IMR-90 (cell line): ENCODE measurements around the gene THEMIS2.

ENCODE experiments used
- CEBPB ChIP-seq: IDR thresholded peaks from 2 replicates; pipeline ENCODE4 v1.6.1; 2012; ENCODE audit warnings: low read depth, low read length, improper control_type of control experiment
- CHD1 ChIP-seq: IDR thresholded peaks from 2 replicates; pipeline ENCODE4 v1.6.1; 2012; ENCODE audit warnings: low read depth, low read length, improper control_type of control experiment
- FOS ChIP-seq: fragments of 150-350 bp; IDR thresholded peaks from 2 replicates; pipeline ENCODE4 v1.6.1; 2016; ENCODE audit warnings: low read depth, low read length
- MAFK ChIP-seq: IDR thresholded peaks from 2 replicates; pipeline ENCODE4 v1.6.1; 2012; ENCODE audit warnings: low read depth, low read length, improper control_type of control experiment
- MAZ ChIP-seq: IDR thresholded peaks from 2 replicates; pipeline ENCODE4 v1.6.1; 2012; ENCODE audit warnings: low read depth, mild to moderate bottlenecking, low read length, improper control_type of control experiment, moderate library complexity, borderline replicate concordance
- NFE2L2 ChIP-seq: fragments of 150-350 bp; IDR thresholded peaks from 2 replicates; pipeline ENCODE4 v1.6.1; 2016; ENCODE audit warnings: low read depth, mild to moderate bottlenecking, low read length
- POLR2A ChIP-seq: IDR thresholded peaks from 2 replicates; pipeline ENCODE4 v1.6.1; 2012; ENCODE audit warnings: mild to moderate bottlenecking, low read depth, low read length
- RAD21 ChIP-seq: IDR thresholded peaks from 2 replicates; pipeline ENCODE4 v1.6.1; 2012; ENCODE audit warnings: low read length, improper control_type of control experiment
- RCOR1 ChIP-seq: IDR thresholded peaks from 2 replicates; pipeline ENCODE4 v1.6.1; 2012; ENCODE audit warnings: mild to moderate bottlenecking, low read length, improper control_type of control experiment; ENCODE audit not compliant: insufficient replicate concordance
- RFX5 ChIP-seq: IDR thresholded peaks from 2 replicates; pipeline ENCODE4 v1.8.0; 2012; ENCODE audit warnings: low read depth, mild to moderate bottlenecking, low read length, moderate library complexity
- USF2 ChIP-seq: fragments of 150-350 bp; IDR thresholded peaks from 2 replicates; pipeline ENCODE4 v1.6.1; 2017; ENCODE audit warnings: mild to moderate bottlenecking, antibody characterized with exemption, low read length, low read depth
- TF ChIP-seq, protein P1 (sequence below): fragments of 150-350 bp; IDR thresholded peaks from 2 replicates; pipeline ENCODE4 v1.6.1; 2016; ENCODE audit warnings: low read depth, mild to moderate bottlenecking, low read length, moderate library complexity, borderline replicate concordance
- TF ChIP-seq, protein P2 (sequence below): conservative IDR thresholded peaks from 2 replicates; pipeline ENCODE4 v1.5.1; 2012; ENCODE audit warnings: mild to moderate bottlenecking, low read depth, low read length, improper control_type of control experiment

DNA sequence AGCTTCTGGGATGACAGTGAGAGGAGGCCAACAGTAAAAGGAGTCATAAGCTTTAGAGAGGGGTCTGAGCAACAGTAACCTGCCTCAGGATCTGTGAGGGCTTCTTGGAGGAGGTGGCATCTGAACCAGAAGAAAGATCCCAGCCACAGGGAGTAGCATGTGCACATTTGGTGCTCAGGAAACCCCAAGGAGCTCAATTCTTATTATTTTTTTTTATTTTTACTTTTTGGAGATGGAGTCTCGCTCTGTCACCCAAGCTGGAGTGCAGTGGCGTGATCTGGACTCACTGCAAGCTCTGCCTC lies 4.7 kb downstream of the THEMIS2 start:
- TF ChIP-seq, protein P1, sequence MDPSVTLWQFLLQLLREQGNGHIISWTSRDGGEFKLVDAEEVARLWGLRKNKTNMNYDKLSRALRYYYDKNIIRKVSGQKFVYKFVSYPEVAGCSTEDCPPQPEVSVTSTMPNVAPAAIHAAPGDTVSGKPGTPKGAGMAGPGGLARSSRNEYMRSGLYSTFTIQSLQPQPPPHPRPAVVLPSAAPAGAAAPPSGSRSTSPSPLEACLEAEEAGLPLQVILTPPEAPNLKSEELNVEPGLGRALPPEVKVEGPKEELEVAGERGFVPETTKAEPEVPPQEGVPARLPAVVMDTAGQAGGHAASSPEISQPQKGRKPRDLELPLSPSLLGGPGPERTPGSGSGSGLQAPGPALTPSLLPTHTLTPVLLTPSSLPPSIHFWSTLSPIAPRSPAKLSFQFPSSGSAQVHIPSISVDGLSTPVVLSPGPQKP = no peak
- TF ChIP-seq POLR2A (no peak), RAD21 (no peak), FOS (no peak), MAFK (no peak), CHD1 (no peak), CEBPB (no peak), RFX5 (no peak), RCOR1 (no peak), USF2 (no peak), NFE2L2 (no peak), MAZ (no peak)
- TF ChIP-seq, protein P2, sequence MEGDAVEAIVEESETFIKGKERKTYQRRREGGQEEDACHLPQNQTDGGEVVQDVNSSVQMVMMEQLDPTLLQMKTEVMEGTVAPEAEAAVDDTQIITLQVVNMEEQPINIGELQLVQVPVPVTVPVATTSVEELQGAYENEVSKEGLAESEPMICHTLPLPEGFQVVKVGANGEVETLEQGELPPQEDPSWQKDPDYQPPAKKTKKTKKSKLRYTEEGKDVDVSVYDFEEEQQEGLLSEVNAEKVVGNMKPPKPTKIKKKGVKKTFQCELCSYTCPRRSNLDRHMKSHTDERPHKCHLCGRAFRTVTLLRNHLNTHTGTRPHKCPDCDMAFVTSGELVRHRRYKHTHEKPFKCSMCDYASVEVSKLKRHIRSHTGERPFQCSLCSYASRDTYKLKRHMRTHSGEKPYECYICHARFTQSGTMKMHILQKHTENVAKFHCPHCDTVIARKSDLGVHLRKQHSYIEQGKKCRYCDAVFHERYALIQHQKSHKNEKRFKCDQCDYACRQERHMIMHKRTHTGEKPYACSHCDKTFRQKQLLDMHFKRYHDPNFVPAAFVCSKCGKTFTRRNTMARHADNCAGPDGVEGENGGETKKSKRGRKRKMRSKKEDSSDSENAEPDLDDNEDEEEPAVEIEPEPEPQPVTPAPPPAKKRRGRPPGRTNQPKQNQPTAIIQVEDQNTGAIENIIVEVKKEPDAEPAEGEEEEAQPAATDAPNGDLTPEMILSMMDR = no peak
